Measurements from ENCODE around the gene AMZ1. TPM values are rescaled to one million over a fixed set of nuclear protein-coding genes. Genes with fewer than 3 reads are reported as not detected.
"Not testable (repeated sequence)": the region's sequence is repeated elsewhere in the genome, so short reads cannot be mapped to it uniquely, and the experiment has no call there.

AMZ1 gene
- polyA plus RNA-seq, 6 donors from 2014 or later = 1.4 to 3.3 (median 2.7) TPM; not detected in 1

DNA sequence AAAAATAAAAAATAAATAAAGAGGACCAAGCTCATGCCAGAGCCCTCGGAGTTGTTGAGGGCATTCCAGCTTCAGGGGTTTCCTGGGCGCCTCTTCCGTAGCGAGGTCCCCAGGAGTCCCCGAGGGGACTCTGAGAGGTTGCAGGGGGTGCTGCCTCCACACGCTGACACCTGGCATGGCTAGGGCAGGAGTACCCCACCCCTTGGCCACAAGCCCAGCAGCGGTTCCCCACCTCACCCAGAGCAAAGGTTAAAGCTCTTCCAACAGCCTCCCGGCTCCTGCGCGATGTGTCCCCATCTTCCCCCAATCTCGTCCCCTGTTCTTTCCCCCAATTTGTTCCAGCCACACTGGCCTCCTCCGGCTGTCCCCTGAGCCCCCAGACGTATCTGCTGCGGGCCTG is 4.5 kb downstream of the AMZ1 start:
- H3K4me3 Mint-ChIP-seq = no peak overlapping the region
- H3K27me3 Mint-ChIP-seq = peaks cover 20 to 37% (median 31%) of the 10 kb centered on the region in 3 donors
- H3K36me3 Mint-ChIP-seq = no peaks in the 10 kb centered on the region
- peaks cover 8 to 10% (median 8%) of the 10 kb centered on the region in 3 donors for H3K4me1 Mint-ChIP-seq
- H3K9me3 Mint-ChIP-seq = no peaks in the 10 kb centered on the region
- ATAC-seq (ENCODE audit: low read depth in 2 of 2) = no peak
- H3K27ac Mint-ChIP-seq = peak overlapping the region in 2 of 6 donors; percentile 37 to 64
- no peak for DNase-seq

DNA sequence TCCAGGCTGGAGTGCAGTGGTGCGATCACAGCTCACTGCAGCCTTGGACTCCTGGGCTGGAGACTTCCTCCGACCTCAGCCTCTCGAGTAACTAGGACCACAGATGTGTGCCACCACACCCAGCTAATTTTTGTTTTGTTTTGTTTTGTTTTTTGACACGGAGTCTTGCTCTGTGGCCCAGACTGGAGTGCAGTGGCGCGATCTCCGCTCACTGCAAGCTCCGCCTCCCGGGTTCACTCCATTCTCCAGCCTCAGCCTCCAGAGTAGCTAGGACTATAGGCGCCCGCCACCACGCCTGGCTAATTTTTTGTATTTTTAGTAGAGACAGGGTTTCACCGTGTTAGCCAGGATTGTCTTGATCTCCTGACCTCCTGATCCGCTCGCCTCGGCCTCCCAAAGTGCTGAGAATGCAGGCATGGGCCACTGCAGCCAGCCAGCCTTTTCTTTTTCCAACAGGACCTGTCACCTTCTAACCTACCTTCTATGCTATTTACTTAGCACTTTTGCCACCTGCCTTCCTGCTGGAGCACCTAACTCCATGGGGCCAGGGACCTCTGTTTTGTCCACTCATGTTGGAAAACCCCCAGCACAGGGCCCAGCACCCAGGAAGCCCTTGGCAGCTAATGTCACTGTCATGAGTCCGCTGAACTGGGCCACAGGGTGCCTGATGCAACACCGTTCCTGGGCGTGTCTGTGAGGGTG is 5.6 kb downstream of the AMZ1 start:
- not testable (repeated sequence) for DNase-seq; H3K4me3 Mint-ChIP-seq; H3K36me3 Mint-ChIP-seq; H3K27ac Mint-ChIP-seq; ATAC-seq (ENCODE audit: low read depth in 2 of 2); H3K9me3 Mint-ChIP-seq
- peaks cover 9 to 13% (median 13%) of the 10 kb centered on the region in 3 donors for H3K4me1 Mint-ChIP-seq
- H3K27me3 Mint-ChIP-seq = peaks cover 19 to 36% (median 28%) of the 10 kb centered on the region in 3 donors

DNA sequence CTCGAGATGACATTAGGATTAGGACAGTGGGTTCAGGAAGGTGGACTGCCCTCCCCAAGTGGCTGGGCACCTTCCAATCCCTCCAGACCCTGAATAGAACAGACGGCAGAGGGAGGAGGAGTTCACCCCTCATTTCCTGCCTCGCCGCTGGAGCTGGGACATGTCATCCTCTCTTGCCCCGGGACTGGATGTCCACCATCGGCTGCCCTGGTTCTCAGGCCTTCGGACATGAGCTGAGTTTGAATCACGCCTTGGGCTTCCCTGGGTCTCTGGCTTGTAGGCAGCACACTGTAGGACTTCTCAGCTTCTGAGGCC is 6.1 kb downstream of the AMZ1 start:
- not testable (repeated sequence) for H3K9me3 Mint-ChIP-seq; H3K36me3 Mint-ChIP-seq; H3K4me3 Mint-ChIP-seq; DNase-seq; ATAC-seq (ENCODE audit: low read depth in 2 of 2)
- Mint-ChIP-seq H3K27ac (peak overlapping the region in 1 of 6 donors; percentile 41), H3K4me1 (peaks cover 9 to 13% (median 13%) of the 10 kb centered on the region in 3 donors), H3K27me3 (peaks cover 13 to 31% (median 23%) of the 10 kb centered on the region in 3 donors)

DNA sequence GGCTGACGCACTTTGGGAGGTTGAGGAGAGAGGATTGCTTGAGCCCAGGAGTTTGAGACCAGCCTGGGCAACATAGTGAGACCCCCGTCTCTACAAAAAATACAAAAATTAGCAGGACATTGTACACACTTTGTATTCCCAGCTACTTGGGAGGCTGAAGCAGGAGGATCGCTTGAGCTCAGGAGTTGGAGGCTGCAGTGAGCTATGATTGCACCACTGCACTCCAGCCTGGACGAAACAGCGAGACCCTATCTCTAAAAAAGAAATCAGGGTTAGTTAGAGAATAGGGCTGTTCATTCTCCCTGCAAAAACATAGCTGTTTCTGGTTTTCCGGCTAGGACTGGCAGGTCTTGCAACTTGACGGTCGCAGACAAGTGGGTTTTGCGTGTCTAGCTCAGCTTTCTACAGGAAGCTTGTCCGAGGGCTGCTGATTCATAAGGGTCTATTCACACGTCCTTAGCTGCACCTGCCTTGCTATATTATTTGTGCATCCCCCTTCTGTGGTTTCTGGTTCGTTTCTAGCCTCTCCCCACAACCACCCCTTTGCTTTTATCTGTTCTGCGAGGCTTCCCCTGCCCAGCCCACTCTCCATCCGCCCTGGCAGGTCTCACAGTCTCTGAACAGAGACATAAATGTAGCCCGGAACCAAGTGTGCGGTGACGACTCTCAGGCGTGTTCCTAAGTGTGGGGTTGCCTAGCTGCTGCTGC is 10.7 kb downstream of the AMZ1 start:
- H3K27me3 Mint-ChIP-seq = peaks cover 4 to 33% (median 16%) of the 10 kb centered on the region in 3 donors
- peak; percentile 85 to 86 for ATAC-seq (ENCODE audit: low read depth in 2 of 2)
- peak; percentile 57 for DNase-seq
- H3K36me3 Mint-ChIP-seq = no peaks in the 10 kb centered on the region
- no peaks in the 10 kb centered on the region for H3K9me3 Mint-ChIP-seq
- peak overlapping the region in 7 of 8 donors; percentile 10 to 91 (median 57) for H3K4me3 Mint-ChIP-seq
- H3K4me1 Mint-ChIP-seq = peaks cover 15 to 18% (median 18%) of the 10 kb centered on the region in 3 donors
- H3K27ac Mint-ChIP-seq = peak overlapping the region in 3 of 6 donors; percentile 17 to 88 (median 84)

DNA sequence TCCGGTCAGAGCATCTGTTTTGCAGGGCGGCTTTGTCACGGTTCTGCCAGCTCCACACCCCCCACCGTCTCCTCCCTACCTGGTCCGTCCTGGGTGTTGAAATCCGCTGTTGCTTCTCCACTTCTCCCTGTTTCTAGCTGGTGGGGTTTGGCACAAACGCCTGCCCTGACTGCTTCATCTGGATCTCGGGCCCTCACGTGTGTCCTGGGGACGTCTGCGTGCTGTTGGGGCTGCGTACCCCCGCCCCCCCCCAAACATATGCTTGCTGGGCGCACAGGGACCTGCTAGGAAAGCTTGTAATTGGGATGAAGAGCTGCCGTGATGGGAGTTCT is 11.3 kb downstream of the AMZ1 start:
- DNase-seq = no peak
- H3K27ac Mint-ChIP-seq = peak overlapping the region in 5 of 6 donors; percentile 17 to 89 (median 84)
- H3K36me3 Mint-ChIP-seq = no peaks in the 10 kb centered on the region
- no peak for ATAC-seq (ENCODE audit: low read depth in 2 of 2)
- peak overlapping the region in 7 of 8 donors; percentile 10 to 91 (median 57) for H3K4me3 Mint-ChIP-seq
- H3K9me3 Mint-ChIP-seq = no peaks in the 10 kb centered on the region
- peaks cover 15 to 18% (median 18%) of the 10 kb centered on the region in 3 donors for H3K4me1 Mint-ChIP-seq
- peaks cover 4 to 33% (median 16%) of the 10 kb centered on the region in 3 donors for H3K27me3 Mint-ChIP-seq

DNA sequence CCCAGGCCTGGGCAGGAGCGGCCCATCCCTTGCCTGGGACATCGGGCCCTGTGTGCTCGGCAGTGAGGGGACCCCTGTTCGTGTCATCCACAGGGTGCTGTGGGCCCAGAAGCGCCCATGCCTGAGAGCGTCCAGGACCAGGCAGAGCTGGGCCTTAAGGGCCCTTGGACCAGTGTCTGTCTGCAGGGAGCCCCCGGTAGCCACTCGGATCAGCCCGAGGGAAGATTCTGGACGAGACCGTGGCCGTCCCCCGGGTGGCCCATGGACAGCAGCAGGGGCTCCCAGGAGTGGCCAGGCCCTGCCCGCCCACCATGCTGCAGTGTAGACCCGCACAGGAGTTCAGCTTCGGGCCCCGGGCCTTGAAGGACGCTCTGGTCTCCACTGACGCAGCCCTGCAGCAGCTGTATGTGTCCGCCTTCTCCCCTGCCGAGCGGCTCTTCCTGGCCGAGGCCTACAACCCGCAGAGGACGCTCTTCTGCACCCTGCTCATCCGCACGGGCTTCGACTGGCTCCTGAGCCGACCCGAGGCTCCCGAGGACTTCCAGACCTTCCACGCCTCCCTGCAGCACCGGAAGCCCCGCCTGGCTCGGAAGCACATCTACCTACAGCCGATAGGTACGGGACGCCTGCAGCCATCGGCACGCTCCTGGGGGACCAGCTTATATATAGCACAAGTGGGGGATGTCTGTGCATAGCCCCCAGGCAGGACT is 12.3 kb downstream of the AMZ1 start:
- Mint-ChIP-seq H3K27ac (peak overlapping the region in 3 of 6 donors; percentile 7 to 73 (median 53)), H3K36me3 (no peaks in the 10 kb centered on the region), H3K4me1 (peaks cover 15 to 18% (median 18%) of the 10 kb centered on the region in 3 donors), H3K9me3 (no peaks in the 10 kb centered on the region), H3K4me3 (no peak overlapping the region), H3K27me3 (peaks cover 4 to 33% (median 16%) of the 10 kb centered on the region in 3 donors)
- no peak for ATAC-seq (ENCODE audit: low read depth in 2 of 2)
- DNase-seq = no peak

DNA sequence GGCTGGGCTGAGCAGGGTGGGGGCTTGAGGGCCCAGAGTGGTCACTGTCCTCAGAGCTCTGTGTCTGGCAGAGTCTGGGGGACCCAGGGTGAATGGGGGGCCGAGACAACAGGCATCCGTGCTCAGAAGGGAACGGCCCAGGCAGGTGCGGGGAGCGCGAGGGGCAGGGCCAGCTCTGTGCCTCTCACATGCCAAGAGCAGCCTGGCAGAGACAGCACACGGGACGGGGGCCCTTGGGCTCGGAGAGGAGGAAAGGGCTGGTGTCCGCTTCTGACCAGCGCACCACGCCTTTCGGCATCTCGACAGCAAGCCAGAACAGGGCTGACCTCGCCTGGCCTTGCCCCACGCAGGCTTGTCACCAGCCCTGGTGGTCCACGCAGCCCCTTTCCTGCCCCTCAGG is 13.4 kb downstream of the AMZ1 start:
- DNase-seq (no peak), ATAC-seq (ENCODE audit: low read depth in 2 of 2) (no peak)
- peaks cover 15 to 18% (median 18%) of the 10 kb centered on the region in 3 donors for H3K4me1 Mint-ChIP-seq
- no peaks in the 10 kb centered on the region for H3K36me3 Mint-ChIP-seq
- peaks cover 4 to 33% (median 16%) of the 10 kb centered on the region in 3 donors for H3K27me3 Mint-ChIP-seq
- H3K9me3 Mint-ChIP-seq = no peaks in the 10 kb centered on the region
- H3K4me3 Mint-ChIP-seq = peak overlapping the region in 1 of 8 donors; percentile 51
- H3K27ac Mint-ChIP-seq = peak overlapping the region in 1 of 6 donors; percentile 52

DNA sequence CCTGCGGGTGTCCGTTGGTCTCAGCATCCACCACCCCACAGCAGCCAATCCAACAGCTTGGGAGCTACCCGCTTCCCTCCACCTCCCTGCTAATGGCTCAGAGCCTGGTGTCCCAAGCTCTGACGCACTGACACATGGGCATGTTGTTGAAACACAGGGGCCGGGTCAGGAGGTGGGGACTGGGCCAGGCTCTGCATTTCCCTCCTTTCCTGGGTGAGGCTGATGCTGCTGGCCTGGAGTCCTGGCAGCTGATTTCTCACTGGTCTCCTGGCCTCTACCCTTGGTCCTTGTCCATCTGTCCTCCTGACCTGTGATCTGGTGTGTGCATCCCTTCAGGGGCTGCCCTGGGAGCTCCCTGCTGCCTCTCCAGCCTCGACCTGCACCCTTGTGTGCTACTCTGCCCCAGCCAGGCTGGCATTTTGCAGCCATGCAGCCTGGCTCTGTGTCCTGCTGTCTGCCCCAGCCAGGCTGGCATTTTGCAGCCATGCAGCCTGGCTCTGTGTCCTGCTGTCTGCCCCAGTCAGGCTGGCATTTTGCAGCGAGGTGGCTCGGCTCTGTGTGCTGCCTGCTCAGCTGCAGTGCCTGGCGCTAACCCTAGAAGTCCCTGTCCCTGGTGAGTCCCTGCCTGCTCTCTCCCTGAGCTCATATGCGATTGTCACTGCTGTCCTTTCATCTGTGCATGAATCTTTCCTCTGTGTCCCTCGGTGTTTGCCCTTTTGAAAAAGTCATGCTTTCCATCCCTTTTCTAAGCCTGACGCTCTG is 14.0 kb downstream of the AMZ1 start:
- Mint-ChIP-seq H3K9me3 (no peaks in the 10 kb centered on the region), H3K36me3 (no peaks in the 10 kb centered on the region), H3K4me3 (peak overlapping the region in 1 of 8 donors; percentile 72), H3K27ac (no peak overlapping the region), H3K27me3 (peaks cover 4 to 33% (median 16%) of the 10 kb centered on the region in 3 donors), H3K4me1 (peaks cover 15 to 18% (median 18%) of the 10 kb centered on the region in 3 donors)
- DNase-seq = no peak
- ATAC-seq (ENCODE audit: low read depth in 2 of 2) = no peak

DNA sequence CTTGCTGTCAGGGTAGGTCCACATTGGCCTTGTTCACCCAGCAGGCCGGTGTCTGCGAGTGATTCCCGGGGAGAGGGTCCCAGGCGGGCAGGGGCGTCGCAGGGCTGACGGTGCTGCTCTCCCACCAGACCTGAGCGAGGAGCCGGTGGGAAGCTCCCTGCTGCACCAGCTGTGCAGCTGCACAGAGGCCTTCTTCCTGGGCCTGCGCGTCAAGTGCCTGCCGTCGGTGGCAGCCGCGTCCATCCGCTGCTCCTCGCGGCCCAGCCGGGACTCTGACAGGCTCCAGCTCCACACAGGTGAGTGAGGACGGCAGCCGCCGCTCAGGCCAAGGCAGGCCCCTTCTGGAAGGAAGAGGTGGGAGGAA is 14.6 kb downstream of the AMZ1 start:
- Mint-ChIP-seq H3K27me3 (peaks cover 4 to 33% (median 16%) of the 10 kb centered on the region in 3 donors), H3K27ac (no peak overlapping the region), H3K4me3 (peak overlapping the region in 1 of 8 donors; percentile 72), H3K36me3 (no peaks in the 10 kb centered on the region), H3K9me3 (no peaks in the 10 kb centered on the region), H3K4me1 (peaks cover 15 to 18% (median 18%) of the 10 kb centered on the region in 3 donors)
- DNase-seq (no peak), ATAC-seq (ENCODE audit: low read depth in 2 of 2) (no peak)

DNA sequence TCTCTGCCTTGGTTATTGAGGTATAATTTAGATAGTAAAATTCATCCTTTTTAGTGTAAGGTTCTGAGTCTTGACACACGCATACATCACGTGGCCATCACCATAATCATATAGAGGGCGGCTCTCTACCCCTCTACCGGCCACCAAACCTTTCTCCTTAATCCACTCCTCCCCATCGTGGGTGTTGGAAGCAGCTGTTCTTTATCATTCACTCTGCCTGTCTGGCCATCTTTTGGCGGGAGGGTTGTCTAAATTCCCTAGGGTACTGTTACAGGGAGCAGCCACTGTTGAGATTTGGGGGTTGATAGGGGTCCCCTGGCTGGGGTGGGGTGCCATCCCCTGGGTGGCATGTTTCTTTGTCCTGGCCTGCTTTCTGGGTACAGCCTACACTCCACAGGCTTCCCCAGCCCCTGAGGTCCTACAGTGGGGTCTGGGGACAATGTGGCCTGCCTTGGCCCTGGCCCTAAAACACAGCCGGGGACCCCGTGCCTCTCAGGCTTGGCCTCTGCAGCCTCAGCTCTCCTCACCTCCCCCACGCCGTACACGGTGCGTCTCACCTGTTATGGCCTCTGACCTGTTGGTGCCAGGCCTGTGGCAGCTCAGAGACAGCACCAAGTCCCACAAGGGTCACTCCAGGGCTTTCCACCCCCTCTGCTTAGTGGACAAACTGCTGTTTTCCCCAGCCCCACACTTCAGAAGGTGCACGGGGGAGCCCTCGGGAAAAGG is 17.5 kb downstream of the AMZ1 start:
- Mint-ChIP-seq H3K27ac (peak overlapping the region in 5 of 6 donors; percentile 26 to 90 (median 53)), H3K27me3 (peaks cover 4 to 14% (median 12%) of the 10 kb centered on the region in 3 donors)
- ATAC-seq (ENCODE audit: low read depth in 2 of 2) = no peak

DNA sequence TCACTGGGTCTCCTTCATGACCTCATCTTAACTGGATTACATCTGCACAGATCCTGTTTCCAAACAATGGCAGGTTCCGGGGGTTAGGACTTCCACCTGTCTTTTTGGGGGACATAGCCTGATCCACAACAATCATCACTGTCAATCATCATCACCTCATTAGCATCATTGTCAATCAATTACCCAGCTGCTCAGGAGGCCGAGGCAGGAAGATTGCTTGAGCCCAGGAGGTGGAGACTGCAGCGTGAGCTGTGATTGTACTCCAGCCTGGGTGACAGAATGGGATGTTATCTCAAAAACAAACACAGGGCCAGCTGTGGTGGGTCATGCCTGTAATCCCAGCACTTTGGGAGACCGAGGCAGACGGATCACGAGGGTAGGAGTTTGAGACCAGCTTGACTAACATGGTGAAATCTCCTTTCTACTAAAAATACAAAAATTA is 18.7 kb downstream of the AMZ1 start:
- no peak for DNase-seq
- peaks cover 21 to 22% (median 22%) of the 10 kb centered on the region in 3 donors for H3K4me1 Mint-ChIP-seq
- H3K27ac Mint-ChIP-seq = peak overlapping the region in 1 of 6 donors; percentile 84
- H3K27me3 Mint-ChIP-seq = peaks cover 4 to 8% (median 6%) of the 10 kb centered on the region in 3 donors
- no peak overlapping the region for H3K4me3 Mint-ChIP-seq
- no peak for ATAC-seq (ENCODE audit: low read depth in 2 of 2)
- no peaks in the 10 kb centered on the region for H3K36me3 Mint-ChIP-seq
- no peaks in the 10 kb centered on the region for H3K9me3 Mint-ChIP-seq

More for the DNA sequence above, 17.5 kb downstream of the AMZ1 start:
- Mint-ChIP-seq H3K4me1 (peaks cover 13% of the 10 kb centered on the region in 3 donors), H3K4me3 (no peak overlapping the region), H3K9me3 (no peaks in the 10 kb centered on the region), H3K36me3 (no peaks in the 10 kb centered on the region)
- DNase-seq = no peak

DNA sequence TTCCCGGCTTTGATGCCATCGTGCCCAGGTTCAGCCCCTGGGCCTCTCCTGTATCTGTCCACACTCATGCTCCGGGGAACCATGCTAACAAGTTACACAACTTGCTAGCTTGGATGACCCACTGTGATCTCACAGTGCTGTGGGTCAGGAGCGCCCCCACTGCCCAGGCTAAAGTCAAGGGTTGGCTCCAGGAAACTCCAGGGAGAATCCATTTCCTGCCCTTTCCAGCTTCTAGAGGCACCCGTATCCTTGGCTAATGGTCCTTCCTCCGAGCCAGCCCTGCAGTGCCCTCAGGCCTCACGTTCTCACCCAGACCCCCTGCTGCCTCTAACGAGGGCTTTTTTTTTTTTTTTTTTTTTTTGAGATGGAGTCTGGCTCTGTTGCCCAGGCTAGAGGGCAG is 19.5 kb downstream of the AMZ1 start:
- DNase-seq (no peak), ATAC-seq (ENCODE audit: low read depth in 2 of 2) (no peak)
- Mint-ChIP-seq H3K9me3 (no peaks in the 10 kb centered on the region), H3K4me3 (peak overlapping the region in 1 of 8 donors; percentile 16), H3K4me1 (peaks cover 21 to 22% (median 22%) of the 10 kb centered on the region in 3 donors), H3K36me3 (no peaks in the 10 kb centered on the region), H3K27me3 (peaks cover under 1 to 1% (median 1%) of the 10 kb centered on the region in 3 donors), H3K27ac (peak overlapping the region in 1 of 6 donors; percentile 11)
